SK-N-SH (cell line): Measurements from ENCODE around the gene KRT13. TPM values are rescaled to one million over a fixed set of nuclear protein-coding genes. Genes with fewer than 3 reads are reported as not detected.

Experiments used
- CTCF ChIA-PET: fragments of 300-600, 350-600 bp; formaldehyde crosslinking; extraction: SDS; loops from one replicate; lab custom pipeline; 2021; lab: Yijun Ruan, JAX
- POLR2A ChIA-PET: fragments of 350-600 bp; sonication (Branson Sonifier 250); formaldehyde crosslinking; extraction: SDS; loops from one replicate; lab custom pipeline; 2020; ENCODE audit warnings: antibody characterized with exemption, inconsistent platforms; lab: Yijun Ruan, JAX
- DNase-seq: peaks from one replicate; pipeline ENCODE4 v3.0.0; 2012
- H2AFZ ChIP-seq: fragments of 200-600 bp; sonication (generic); 2 replicates; pipeline ENCODE4 v1.8.1; 2016; ENCODE audit warnings: antibody characterized with exemption, mild to moderate bottlenecking, low read depth
- H3F3A ChIP-seq: fragments of 200-600 bp; sonication (generic); replicated peaks from 2 replicates; pipeline ENCODE3; 2016; ENCODE audit warnings: antibody characterized with exemption, mild to moderate bottlenecking; ENCODE audit not compliant: insufficient read depth
- H3K27ac ChIP-seq, 2 experiments: fragments of 200-500 bp in 1 of 2; fragments of 200-600 bp in 1 of 2; sonication (Bioruptor generic) in 1 of 2; sonication (generic), shearing (Covaris generic) in 1 of 2; 2 replicates each; pipeline versions ENCODE4 v1.5.1 to v1.6.1; 2014 to 2016; ENCODE audit warnings: low read depth in 2 of 2, inconsistent platforms in 1 of 2, low read length in 1 of 2, mild to moderate bottlenecking in 1 of 2, mixed read lengths in 1 of 2
- H3K27me3 ChIP-seq: fragments of 200-600 bp; sonication (generic), shearing (Covaris generic); 2 replicates; pipeline ENCODE4 v1.6.1; 2016; ENCODE audit warnings: mixed run types; ENCODE audit not compliant: insufficient read depth
- H3K36me3 ChIP-seq, 2 experiments: fragments of 200-500 bp in 1 of 2; fragments of 200-600 bp in 1 of 2; sonication (Bioruptor generic) in 1 of 2; sonication (generic) in 1 of 2; replicated peaks in 1 of 2; 2 replicates each; pipeline versions ENCODE3 to v1.5.1; 2014 to 2016; ENCODE audit warnings: low read length in 1 of 2, mild to moderate bottlenecking in 1 of 2; ENCODE audit not compliant: insufficient read depth in 2 of 2, control insufficient read depth in 1 of 2
- H3K4me1 ChIP-seq, 2 experiments: fragments of 200-500 bp in 1 of 2; fragments of 200-600 bp in 1 of 2; sonication (Bioruptor generic) in 1 of 2; sonication (generic), shearing (Covaris generic) in 1 of 2; 2 replicates each; pipeline versions ENCODE4 v1.5.1 to v1.6.1; 2014 to 2016; ENCODE audit warnings: low read depth in 1 of 2, low read length in 1 of 2, mixed run types in 1 of 2; ENCODE audit not compliant: insufficient read depth in 2 of 2, control insufficient read depth in 1 of 2
- H3K4me2 ChIP-seq: fragments of 200-600 bp; sonication (generic), shearing (Covaris generic); 2 replicates; pipeline ENCODE4 v1.6.1; 2017; ENCODE audit warnings: mixed run types
- H3K4me3 ChIP-seq, 2 experiments: fragments of 200-500 bp in 1 of 2; fragments of 200-600 bp in 1 of 2; sonication (Bioruptor generic) in 1 of 2; sonication (generic), shearing (Covaris generic) in 1 of 2; 2 replicates each; pipeline versions ENCODE4 v1.5.1 to v1.8.1; 2014 to 2016; ENCODE audit warnings: low read depth in 2 of 2, inconsistent platforms in 1 of 2, low read length in 1 of 2, mild to moderate bottlenecking in 1 of 2, mixed read lengths in 1 of 2, moderate library complexity in 1 of 2
- H3K79me2 ChIP-seq: fragments of 200-600 bp; sonication (generic); 2 replicates; pipeline ENCODE4 v1.8.1; 2017; ENCODE audit warnings: mild to moderate bottlenecking; ENCODE audit not compliant: insufficient read depth
- H3K9ac ChIP-seq: fragments of 200-600 bp; sonication (generic); 2 replicates; pipeline ENCODE4 v1.6.1; 2017; ENCODE audit warnings: mixed run types
- H3K9me2 ChIP-seq: fragments of 200-600 bp; sonication (generic); 2 replicates; pipeline ENCODE4 v1.6.1; 2017; ENCODE audit warnings: mixed run types
- H3K9me3 ChIP-seq: fragments of 200-600 bp; sonication (generic); 2 replicates; pipeline ENCODE4 v1.6.1; 2017; ENCODE audit warnings: mixed run types, mild to moderate bottlenecking, moderate library complexity
- H4K20me1 ChIP-seq: fragments of 200-600 bp; sonication (generic); 2 replicates; pipeline ENCODE4 v1.6.1; 2017; ENCODE audit warnings: mild to moderate bottlenecking, mixed run types; ENCODE audit not compliant: insufficient read depth
- CTCF ChIP-seq: fragments of 200-600 bp; sonication (generic); IDR thresholded peaks from 2 replicates; pipeline ENCODE4 v1.6.1; 2017; ENCODE audit warnings: antibody characterized with exemption, mild to moderate bottlenecking, moderate library complexity
- FOXJ3 ChIP-seq: sonication (generic); formaldehyde crosslinking; IDR thresholded peaks from 2 replicates; pipeline ENCODE4 v1.5.1; 2020; ENCODE audit warnings: mild to moderate bottlenecking, missing genetic modification reagents
- FOXM1 ChIP-seq: IDR thresholded peaks from 2 replicates; pipeline ENCODE4 v1.4.0; 2012; ENCODE audit warnings: low read depth, mild to moderate bottlenecking
- GABPA ChIP-seq: IDR thresholded peaks from 2 replicates; pipeline ENCODE4 v1.4.0; 2012; ENCODE audit warnings: low read depth, mild to moderate bottlenecking
- IRF3 ChIP-seq: fragments of 150-350 bp; IDR thresholded peaks from 2 replicates; pipeline ENCODE4 v1.6.1; 2016; ENCODE audit warnings: mild to moderate bottlenecking, low read depth, low read length
- JUND ChIP-seq: IDR thresholded peaks from 2 replicates; pipeline ENCODE4 v1.4.0; 2012
- MXI1 ChIP-seq: IDR thresholded peaks from 2 replicates; pipeline ENCODE4 v1.6.1; 2012; ENCODE audit warnings: mild to moderate bottlenecking, low read depth, low read length, improper control_type of control experiment
- NFIC ChIP-seq: IDR thresholded peaks from 2 replicates; pipeline ENCODE4 v1.4.0; 2012; ENCODE audit warnings: borderline replicate concordance
- POLR2AphosphoS5 ChIP-seq: IDR thresholded peaks from 2 replicates; pipeline ENCODE4 v1.6.1; 2012; ENCODE audit warnings: low read depth, low read length
- RAD21 ChIP-seq: IDR thresholded peaks from 2 replicates; pipeline ENCODE4 v1.6.1; 2012; ENCODE audit warnings: mild to moderate bottlenecking, low read length
- RCOR1 ChIP-seq: fragments of 150-350 bp; IDR thresholded peaks from 2 replicates; pipeline ENCODE4 v1.6.1; 2017; ENCODE audit warnings: antibody characterized with exemption, low read length
- SIN3A ChIP-seq: IDR thresholded peaks from 2 replicates; pipeline ENCODE4 v1.6.1; 2012; ENCODE audit warnings: low read depth, mild to moderate bottlenecking, low read length, moderate library complexity, borderline replicate concordance
- SMC3 ChIP-seq: IDR thresholded peaks from 2 replicates; pipeline ENCODE4 v1.6.1; 2012; ENCODE audit warnings: low read depth, low read length, improper control_type of control experiment
- TAF1 ChIP-seq: IDR thresholded peaks from 2 replicates; pipeline ENCODE4 v1.6.1; 2012; ENCODE audit warnings: low read depth, mild to moderate bottlenecking, low read length, moderate library complexity, borderline replicate concordance
- TEAD4 ChIP-seq: IDR thresholded peaks from 2 replicates; pipeline ENCODE4 v1.4.0; 2012; ENCODE audit warnings: mild to moderate bottlenecking, borderline replicate concordance; ENCODE audit not compliant: insufficient read depth
- USF1 ChIP-seq: IDR thresholded peaks from 2 replicates; pipeline ENCODE4 v1.4.0; 2012; ENCODE audit warnings: low read depth, borderline replicate concordance
- ZBTB33 ChIP-seq: IDR thresholded peaks from 2 replicates; pipeline ENCODE4 v1.4.0; 2012; ENCODE audit warnings: low read depth, borderline replicate concordance
- WGBS: methylation state at CpG from one replicate; pipeline ENCODE4 v1.1.6; 2017; ENCODE audit warnings: low lambda C conversion rate; 5-methylcytosine and 5-hydroxymethylcytosine counted together
- polyA plus RNA-seq, 3 experiments: library from polyadenylated mRNA; depleted of rRNA; stranded (reverse); fragments of >200 nt; gene quantifications; 2 replicates each; pipeline ENCODE4 v1.2.3, GENCODE V29; 2012
- TF ChIP-seq, protein P1 (sequence below): IDR thresholded peaks from 2 replicates; pipeline ENCODE4 v1.4.0; 2012; ENCODE audit warnings: low read depth

Gene KRT13
- polyA plus RNA-seq, 1 of the 3 experiments (the other 2 are of a cell fraction) = 0.39 TPM

GRCh38 chr17:41507315-41507880 is 2.0 kb upstream of the KRT13 start:
- Histone ChIP-seq H2AFZ (no peak overlapping the region), H3K9me2 (no peaks in the 10 kb centered on the region), H3K27ac (no peak overlapping the region), H4K20me1 (no peaks in the 10 kb centered on the region), H3F3A (peaks cover 4% of the 10 kb centered on the region), H3K9me3 (no peaks in the 10 kb centered on the region), H3K4me3 (no peak overlapping the region), H3K4me2 (no peak overlapping the region), H3K36me3 (no peaks in the 10 kb centered on the region), H3K4me1 (peaks cover 0 to 6% of the 10 kb centered on the region in 2 experiments; a peak in 1 of 4 replicates), H3K9ac (no peak overlapping the region), H3K79me2 (no peaks in the 10 kb centered on the region), H3K27me3 (no peaks in the 10 kb centered on the region)
- CTCF ChIA-PET = interaction anchor here (1.8 to 6.3 kb wide), 2 partner anchors 41 to 141 kb away, joined by 5 to 48 read pairs; no protein-coding TSS in a partner anchor
- POLR2A ChIA-PET = no interaction called here
- WGBS = 63% methylated on average over 9 of the region's 10 CpGs
- TF ChIP-seq SIN3A (no peak), SMC3 (no peak), CTCF (no peak), TEAD4 (no peak), FOXM1 (no peak), POLR2AphosphoS5 (no peak)
- no peak for DNase-seq

DNA sequence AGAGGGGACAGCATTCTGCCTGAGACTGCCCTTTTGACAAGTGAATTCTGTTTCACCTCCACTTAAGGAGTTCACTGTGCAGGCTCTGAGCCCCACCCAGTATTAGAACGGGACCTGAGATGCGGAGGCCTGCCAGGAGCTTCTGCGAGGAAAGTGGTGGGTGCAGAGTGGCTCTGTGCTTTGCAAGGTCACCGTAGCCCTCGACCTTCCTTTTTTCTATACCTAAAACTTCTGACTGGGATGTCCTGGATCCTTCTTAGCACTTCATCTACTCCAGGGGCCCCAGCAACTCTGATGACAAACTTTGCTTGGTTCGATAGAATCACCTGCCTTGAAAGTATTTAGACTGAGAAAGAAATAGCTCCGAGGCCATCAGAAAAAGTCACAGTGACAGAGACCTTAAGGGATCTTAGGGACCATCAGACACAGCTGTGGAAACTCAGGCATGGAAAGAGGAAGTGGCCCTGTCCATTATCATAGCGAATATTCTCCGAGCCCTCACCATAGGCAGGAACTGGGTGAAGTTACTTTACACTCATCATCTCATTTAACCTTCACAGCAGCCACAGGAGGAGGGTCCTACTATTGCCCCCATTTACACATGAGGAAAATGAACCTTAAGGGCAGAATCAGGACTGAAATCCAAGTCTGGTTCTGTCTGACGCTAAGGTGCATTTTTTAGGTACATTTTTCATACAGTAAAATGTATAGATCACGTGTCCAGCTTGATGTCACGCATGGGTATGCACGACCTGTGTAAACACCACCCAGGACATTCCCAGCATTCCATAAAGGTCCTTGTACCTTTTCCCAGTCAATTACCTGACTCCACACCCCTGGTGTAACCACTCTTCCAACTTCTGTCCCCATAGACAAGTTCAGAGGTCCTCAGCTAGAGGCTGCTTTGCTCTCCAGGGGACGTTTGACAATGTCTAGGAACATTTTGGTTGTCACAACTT is 676 bp upstream of the KRT13 start:
- POLR2A ChIA-PET = no interaction called here
- Histone ChIP-seq H3K27ac (no peak overlapping the region), H3K79me2 (no peaks in the 10 kb centered on the region), H3K4me1 (peaks cover 0 to 6% of the 10 kb centered on the region in 2 experiments; a peak in 1 of 4 replicates), H4K20me1 (no peaks in the 10 kb centered on the region), H3K9me3 (no peaks in the 10 kb centered on the region), H3K4me3 (no peak overlapping the region), H3K9me2 (no peaks in the 10 kb centered on the region), H3F3A (peaks cover 4% of the 10 kb centered on the region), H3K4me2 (no peak overlapping the region), H3K27me3 (no peaks in the 10 kb centered on the region), H3K36me3 (no peaks in the 10 kb centered on the region), H3K9ac (no peak overlapping the region), H2AFZ (no peak overlapping the region)
- CTCF ChIA-PET = interaction anchor here (0.6 to 6.3 kb wide), 4 partner anchors 43 to 371 kb away, joined by 3 to 48 read pairs (median 4); no protein-coding TSS in a partner anchor
- 83% methylated on average over 14 of the region's 14 CpGs for WGBS
- no peak for DNase-seq
- TF ChIP-seq ZBTB33 (no peak), RAD21 (no peak), FOXJ3 (CRISPR knock-in tag) (no peak), POLR2AphosphoS5 (no peak), JUND (no peak), MXI1 (no peak), FOXM1 (no peak), GABPA (no peak), USF1 (no peak), RCOR1 (no peak), IRF3 (no peak), NFIC (no peak), TEAD4 (no peak), TAF1 (no peak), SMC3 (no peak)
- TF ChIP-seq, protein P1, sequence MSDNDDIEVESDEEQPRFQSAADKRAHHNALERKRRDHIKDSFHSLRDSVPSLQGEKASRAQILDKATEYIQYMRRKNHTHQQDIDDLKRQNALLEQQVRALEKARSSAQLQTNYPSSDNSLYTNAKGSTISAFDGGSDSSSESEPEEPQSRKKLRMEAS = no peak
